HG03442 (cell line): ENCODE results near the gene PCNX1.
"Not testable (repeated sequence)": the region's sequence is repeated elsewhere in the genome, so short reads cannot be mapped to it uniquely, and the experiment has no call there.

Experiments
- ATAC-seq: cut with Tn5 transposase; IDR thresholded peaks from one replicate; pipeline ENCODE4 v1.9.1; 2021; ENCODE audit warnings: mild to moderate bottlenecking, moderate library complexity; ENCODE audit not compliant: unreplicated experiment

Gene PCNX1

DNA sequence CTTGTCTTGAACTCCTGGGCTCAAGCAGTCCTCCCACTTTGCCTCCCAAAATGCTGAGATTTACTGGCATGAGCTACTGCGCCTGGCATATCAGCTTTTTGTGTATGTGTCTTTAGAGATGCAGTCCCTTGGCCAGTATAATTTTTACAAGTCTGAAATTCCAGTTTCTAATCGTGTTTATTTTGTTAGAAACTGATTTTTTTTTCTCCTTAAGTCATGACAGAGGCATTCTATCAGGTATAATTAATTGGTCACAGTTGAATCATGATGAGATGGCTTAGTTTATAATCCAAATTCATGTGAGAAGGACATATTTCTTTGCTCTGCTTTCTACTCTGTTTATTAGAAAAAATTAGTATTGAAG is 98.9 kb downstream of the PCNX1 start:
- no peak for ATAC-seq

DNA sequence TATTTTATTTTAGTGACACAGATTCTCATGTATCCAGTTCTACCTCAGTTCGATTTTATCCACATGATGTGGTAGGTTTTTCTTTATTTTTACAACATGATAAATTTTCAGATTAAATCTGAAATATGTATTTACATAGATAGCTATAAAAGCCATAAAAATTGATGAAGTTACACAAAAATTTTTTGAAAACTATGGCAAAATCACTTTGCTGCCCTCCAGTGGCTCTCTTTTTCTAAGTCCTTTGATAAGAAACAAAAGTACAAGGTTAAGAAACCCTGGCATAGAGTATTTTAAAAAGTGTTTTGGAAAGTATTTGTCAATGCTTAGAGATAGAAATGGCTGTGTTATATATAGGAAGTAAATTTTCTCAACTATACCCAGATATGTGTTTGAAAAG is 104.2 kb downstream of the PCNX1 start:
- no peak for ATAC-seq

DNA sequence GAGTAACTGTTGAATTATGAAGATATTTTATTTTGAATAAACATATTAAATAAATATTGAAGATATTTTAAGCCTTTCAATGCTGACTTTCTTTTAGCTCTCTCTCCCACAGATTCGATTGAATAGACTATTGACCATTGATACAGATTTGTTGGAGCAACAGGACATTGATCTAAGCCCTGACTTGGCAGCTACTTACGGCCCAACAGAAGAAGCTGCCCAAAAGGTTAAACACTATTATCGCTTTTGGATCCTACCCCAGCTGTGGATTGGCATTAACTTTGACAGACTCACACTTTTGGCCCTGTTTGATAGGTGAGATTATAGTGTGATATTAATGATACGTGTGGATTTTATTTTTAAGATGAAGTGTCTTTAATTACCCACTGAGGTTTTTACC is 105.6 kb downstream of the PCNX1 start:
- no peak for ATAC-seq

DNA sequence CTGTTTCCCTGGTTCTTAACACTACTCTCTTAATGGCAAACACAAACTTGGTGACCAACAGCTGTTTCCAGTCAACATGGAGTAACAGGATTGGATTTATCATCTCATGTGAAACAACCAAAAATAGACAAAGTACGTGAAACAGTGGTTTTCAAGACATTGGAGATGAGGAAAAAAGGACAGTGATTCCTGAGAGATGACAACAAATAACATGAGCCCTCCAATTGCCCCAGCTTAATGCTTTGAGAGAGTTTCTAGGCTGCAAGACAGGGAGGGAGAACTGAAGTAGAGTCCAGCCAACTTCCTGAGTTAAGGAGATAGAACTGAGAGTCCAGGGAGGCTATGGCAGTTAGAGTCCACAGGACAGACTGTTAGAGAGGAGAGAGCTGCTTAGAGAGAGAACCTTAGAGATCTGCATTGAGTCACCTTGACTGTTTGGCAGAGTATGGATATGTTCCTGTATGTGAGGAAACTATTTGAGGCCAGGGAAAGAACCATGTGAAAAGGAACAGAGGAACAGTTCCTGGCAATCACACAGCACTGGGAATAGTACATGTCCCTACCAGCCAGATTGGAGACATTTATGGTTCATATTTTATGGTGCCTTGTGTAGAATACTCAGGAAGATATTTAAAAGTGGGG is 106.4 kb downstream of the PCNX1 start:
- ATAC-seq, result no peak

GRCh38 chr14:71019917-71020316 is 112.7 kb downstream of the PCNX1 start:
- ATAC-seq, result not testable (repeated sequence)

DNA sequence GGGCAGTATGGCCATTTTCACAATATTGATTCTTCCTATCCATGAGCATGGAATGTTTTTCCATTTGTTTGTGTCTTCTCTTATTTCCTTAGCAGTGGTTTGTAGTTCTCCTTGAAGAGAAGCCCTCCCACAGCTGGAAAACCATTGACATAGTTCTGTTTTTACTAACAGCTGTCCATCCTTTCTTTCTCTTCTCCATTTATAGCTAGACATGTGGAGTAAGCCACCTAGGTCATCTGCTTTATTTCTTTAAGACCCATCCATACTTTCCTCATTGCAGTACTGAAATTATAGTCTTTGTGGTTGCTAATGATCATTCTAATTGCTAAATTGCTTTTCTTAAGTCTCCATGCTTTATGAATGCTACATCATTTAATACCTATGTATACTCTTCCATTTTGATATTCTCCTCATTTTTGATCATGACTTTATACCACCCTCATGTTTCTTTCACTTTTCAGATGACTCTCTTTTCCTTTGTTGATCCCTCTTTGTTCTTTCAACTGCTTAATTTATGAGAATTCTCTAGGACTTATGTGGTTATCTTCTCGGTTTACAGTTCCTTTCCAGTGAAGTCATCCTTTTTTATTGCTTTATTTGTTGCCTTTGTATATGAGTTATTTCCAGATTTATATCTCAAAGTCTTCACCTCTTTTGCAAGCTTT is 114.2 kb downstream of the PCNX1 start:
- ATAC-seq, result no peak

GRCh38 chr14:71022012-71022869 is 115.0 kb downstream of the PCNX1 start:
- no peak for ATAC-seq

GRCh38 chr14:71022939-71023338 is 115.7 kb downstream of the PCNX1 start:
- ATAC-seq, result no peak

- ATAC-seq, result no peak
Observed at GRCh38 chr14:71029236-71029781, 122.0 kb downstream of the PCNX1 start.

GRCh38 chr14:71031000-71031399 is 123.7 kb downstream of the PCNX1 start:
- no peak for ATAC-seq

GRCh38 chr14:71036433-71036832 is 129.2 kb downstream of the PCNX1 start:
- ATAC-seq, result no peak

GRCh38 chr14:71048393-71048792 is 141.1 kb downstream of the PCNX1 start:
- no peak for ATAC-seq

DNA sequence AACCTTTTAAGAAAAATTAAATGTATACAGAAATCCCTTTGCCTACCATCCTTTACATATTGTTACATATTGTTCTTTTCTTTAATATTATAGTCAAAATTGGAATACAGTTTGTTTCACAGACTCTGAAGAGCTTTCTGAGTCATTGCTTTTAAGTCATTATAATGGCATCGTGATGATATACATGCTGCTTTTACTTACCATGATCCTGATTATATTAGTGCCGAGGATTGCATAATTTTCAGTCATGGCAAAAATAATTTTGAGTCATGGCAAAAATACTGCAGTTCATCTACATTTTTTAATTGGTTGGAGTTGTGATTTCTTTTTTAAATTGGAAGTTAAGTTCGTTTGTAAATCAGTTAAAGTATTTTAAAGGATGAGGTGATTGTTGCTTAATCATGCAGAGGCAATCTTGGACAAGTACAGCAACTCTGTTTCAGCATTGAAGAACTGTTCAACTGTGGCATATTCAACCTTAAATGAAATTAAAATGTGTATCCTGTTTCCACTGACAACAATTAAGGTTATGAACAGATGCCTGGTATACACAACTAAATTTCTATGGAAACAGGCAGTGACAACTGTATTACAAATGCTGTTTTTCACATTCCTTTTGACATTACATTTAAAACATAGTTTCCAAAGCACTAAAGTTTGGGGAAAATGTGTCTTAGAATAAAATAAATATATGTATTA is 142.3 kb downstream of the PCNX1 start:
- ATAC-seq, result no peak

DNA sequence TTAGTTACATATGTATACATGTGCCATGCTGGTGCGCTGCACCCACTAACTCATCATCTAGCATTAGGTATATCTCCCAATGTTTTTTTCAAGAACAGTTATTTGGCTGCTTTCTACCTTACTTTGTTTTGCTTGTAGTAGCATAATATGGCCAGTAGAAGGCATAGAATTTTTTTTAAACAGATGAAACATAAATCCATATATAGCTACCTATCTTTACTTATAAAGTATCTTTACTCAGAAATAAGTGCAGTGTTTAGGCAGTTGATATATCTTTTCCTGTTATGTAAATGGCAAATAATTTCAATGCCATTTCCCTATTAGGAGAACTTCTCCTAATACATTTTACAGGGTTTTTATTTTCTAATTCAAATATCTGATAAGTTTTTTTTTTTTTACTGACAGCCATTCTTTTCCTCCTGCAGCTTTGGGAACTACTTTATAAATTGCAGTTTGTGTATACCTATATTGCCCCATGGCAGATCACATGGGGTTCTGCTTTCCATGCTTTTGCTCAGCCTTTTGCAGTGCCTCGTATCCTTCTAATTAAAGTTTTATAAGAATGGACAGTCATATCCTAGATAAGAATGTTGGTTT is 143.1 kb downstream of the PCNX1 start:
- no peak for ATAC-seq

DNA sequence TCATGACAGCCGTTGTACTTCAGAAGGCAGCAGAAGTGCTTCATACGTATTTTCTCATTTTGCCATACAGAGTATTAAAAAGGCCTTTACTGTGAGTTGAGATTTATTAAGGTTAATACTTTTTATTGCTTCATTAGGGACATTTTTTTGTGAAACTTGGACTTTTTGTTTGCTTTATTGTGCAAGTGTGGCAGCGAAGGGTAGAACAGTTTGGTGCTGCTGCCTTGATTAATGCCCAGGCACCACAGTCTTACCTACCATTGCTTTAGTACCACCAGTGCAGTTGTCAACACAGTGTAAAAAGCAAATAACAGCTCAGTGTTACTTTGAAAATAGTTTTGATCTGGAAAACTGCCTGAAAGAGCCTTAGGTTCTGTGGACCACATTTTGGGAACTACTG is 147.4 kb downstream of the PCNX1 start:
- no peak for ATAC-seq

- no peak for ATAC-seq
Observed at GRCh38 chr14:71056168-71056567, 148.9 kb downstream of the PCNX1 start.

- ATAC-seq, result no peak
Observed at GRCh38 chr14:71060274-71060673, 153.0 kb downstream of the PCNX1 start.

- ATAC-seq, result no peak
Observed at GRCh38 chr14:71060825-71061455, 153.7 kb downstream of the PCNX1 start.

DNA sequence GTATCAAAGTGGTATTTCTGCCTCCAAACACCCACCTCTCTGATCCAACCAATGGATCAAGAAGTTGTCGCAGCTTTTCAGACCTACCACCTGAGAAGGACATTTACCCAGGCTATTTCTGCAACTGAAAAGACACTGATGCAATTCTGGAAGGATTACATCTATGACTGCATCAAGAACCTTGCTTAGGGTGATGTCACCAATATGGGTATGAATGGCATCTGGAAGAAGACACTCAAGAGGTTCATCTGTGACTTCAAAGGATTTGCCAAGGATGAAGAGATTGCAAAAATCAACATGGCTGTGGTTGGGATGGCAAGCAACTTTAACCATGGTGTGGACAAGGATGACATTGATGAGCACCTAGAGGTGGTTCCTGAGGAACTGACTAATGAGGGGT is 154.2 kb downstream of the PCNX1 start:
- no peak for ATAC-seq

DNA sequence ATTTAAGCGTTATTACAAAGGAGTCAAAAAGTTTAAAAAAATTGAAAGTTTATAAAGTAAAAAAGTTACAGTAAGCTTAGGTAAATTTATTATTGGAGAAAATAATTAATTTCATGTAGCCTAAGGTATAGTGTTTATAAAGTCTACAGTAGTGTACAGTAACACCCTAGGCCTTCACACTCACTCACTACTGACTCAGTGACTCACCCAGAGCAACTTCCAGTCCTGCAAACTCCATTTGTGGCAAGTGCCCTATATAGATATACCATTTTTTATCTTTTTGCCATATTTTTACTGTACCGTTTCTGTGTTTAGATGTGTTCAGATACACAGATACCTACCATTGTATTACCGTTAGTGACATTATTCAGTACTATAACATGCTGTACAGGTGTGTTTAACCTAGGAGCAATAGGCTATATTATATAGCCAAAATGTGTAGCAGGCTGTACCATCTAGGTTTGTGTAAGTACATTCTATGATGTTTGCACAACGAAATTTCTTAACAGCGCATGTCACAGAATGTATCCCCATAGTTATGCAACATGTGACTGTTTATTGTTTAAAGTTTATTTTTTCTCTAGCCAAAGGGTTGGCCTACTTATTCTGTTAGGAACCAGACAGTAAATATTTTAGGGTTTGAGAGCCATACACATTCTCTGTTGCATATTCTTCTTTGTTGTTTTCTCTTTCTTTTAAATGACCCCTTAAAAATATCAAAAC is 155.5 kb downstream of the PCNX1 start:
- ATAC-seq, result no peak
